Effector CD4-positive, alpha-beta T cell (primary cell): ENCODE data around the gene RPS2.
"Not testable (repeated sequence)": the region's sequence is repeated elsewhere in the genome, so short reads cannot be mapped to it uniquely, and the experiment has no call there.

ENCODE experiments used
- DNase-seq: peaks from one replicate; pipeline ENCODE4 v3.0.0-alpha.2; 2020

RPS2 gene

DNA sequence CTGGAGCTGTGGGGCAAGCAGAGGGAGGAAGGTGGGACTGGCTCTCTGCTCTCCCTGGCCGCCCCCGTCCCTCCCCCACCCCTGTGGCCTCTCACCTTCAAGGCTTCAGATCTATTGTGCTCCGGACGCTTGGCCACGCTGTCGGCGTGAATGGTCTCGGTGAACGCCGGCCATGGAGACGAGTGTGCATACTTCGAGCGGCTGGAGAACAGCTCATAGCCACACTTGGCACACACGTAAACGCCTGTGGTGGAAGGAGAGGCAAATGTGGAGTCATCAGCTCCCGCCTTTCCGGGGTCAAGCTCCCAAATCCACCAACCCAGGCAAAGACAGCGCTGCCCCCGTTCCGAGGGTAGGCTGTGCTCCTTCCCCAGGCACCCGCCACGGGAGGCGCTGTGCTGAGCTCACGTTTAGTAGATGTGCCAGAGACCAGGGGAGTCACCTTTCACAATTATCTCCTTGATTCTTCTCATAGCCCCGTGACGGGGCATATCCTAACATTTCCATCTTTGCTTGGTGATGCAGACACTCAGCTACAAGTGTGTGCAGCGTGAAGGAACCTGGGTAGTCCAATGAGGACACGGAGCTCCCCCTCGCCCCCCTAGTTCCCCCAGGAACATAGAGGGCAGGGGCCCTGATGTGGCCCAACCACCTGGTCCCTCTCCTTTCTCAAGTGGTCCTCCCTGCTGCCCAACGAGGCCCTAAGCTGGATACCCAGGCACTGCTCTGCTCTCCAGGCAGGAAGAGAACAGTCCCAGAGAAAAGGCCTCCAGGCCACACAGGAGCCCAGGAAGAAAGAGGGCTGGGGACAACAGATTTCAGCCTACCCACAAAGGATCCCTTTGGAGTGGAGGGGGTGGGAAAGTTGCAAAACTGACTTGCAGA is 23.2 kb downstream of the RPS2 start:
- DNase-seq, result no peak

DNA sequence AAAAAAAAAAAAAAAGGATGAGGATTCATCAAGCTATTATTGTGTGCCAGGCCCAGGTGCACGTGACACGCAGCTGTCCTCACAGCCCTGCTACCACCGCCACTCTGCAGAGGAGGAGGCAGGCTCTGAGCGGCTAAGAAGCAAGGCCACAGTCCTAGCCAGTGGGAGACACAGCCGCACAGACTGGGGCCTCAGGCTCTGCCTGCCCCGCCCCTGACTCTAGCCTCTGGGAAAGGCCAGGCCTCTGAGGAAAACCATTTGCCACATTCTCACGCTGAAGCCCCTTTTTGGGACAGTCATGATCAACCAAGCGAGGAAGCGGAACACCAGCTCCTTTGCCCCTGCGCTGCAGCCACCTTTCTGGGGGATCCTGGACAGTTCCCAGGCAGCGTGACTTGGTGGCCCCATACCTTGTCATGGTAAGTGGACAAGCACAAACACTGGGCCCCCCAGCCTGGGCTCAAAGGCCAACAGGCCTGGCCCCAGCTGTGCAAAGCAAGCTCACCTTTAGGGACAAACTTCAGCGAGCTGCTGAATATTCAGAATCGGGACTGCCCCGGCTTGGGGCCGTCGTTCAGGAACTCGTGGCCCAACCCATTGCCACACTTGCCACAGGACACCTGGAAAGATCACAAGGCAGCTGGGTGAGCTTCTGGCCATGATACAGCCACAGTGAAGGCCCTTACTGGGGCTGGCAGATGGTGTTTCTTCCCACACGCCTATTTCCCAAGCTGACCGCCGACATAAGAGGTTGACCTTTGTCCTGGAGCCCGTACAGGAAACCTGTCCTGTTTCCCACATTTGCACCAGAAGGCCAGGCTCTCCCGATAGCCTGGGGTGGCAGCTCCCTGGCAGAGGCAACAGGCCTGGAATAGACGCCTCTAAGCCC is 24.1 kb downstream of the RPS2 start:
- DNase-seq, result no peak

DNA sequence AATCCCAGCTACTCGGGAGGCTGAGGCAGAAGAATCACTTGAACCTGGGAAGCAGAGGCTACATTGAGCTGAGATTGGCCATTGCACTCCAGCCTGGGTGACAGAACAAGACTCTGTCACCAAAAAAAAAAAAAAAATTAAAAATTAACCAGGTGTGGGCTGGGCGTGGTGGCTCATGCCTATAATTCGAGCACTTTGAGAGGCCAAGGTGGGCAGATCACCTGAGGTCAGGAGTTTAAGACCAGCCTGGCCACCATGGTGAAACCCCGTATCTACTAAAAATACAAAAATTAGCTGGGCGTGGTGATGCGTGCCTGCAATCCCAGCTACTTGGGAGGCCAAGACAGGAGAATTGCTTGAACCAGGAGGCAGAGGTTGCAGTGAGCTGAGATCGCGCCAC is 24.8 kb downstream of the RPS2 start:
- not testable (repeated sequence) for DNase-seq

DNA sequence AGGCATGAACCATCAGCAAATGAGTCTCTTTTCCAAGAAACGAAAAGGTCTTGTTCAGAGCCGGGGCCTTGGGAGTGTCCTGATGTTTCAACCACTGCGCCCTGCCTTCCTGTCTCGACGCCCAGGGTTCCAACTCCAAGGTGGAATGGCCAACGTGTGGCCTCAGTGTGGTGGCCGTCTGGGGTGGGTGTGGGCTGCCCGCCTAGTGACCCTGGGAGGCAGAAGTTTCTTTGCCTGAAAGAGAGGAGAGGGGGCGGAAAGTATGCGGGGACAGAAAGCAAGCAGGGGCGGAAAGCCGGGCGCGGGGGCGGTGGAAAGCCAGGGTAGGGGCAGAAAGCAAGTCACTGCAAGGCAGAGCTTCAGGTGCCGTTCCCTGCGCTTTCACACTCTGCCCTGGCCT is 25.7 kb downstream of the RPS2 start:
- DNase-seq, result no peak

DNA sequence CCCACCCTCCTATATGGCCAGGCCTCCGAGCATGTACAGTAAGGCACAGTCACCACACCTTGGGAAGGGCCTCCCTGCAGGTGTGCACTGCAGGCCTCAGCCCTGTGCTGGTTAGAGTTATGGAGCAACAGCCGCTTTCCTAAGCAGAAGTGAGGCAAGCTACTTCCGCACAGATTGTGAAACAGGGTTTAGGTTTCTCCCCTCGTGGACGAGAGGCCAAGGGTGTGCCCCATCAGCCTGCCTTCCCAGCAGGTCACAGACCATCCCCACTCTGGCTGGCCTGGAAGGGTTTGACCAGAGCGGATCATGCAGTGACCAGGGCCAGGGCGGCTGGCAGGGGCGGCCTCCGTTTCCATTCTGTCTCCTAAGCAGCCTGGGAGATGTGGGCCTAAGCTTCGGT is 26.3 kb downstream of the RPS2 start:
- DNase-seq, result no peak

DNA sequence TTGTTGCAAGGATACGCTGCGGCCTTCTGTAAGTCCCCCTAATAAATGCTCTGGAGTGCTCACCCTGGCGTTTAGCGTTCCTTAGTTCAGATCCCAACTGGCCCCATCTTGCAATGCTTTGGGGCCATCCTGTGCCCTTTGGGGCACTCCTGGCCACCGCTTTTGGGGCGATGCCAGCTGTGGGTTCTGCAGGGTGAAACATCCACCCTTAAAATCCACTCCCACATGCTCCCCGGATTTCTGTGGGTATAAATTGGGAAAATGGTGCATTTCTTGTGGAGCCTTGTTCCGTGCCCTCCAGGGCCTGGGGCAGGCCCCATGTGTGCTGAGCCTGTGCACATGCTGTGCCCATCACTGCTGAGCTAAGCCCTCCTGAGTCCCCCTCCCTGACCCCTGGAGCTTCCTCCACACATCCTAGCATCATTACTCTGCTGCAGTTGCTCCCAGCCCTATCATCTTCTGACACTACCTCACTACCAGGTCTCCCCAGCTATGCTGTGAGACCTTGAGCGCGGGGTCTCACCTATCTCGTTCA is 27.6 kb downstream of the RPS2 start:
- DNase-seq, result no peak

DNA sequence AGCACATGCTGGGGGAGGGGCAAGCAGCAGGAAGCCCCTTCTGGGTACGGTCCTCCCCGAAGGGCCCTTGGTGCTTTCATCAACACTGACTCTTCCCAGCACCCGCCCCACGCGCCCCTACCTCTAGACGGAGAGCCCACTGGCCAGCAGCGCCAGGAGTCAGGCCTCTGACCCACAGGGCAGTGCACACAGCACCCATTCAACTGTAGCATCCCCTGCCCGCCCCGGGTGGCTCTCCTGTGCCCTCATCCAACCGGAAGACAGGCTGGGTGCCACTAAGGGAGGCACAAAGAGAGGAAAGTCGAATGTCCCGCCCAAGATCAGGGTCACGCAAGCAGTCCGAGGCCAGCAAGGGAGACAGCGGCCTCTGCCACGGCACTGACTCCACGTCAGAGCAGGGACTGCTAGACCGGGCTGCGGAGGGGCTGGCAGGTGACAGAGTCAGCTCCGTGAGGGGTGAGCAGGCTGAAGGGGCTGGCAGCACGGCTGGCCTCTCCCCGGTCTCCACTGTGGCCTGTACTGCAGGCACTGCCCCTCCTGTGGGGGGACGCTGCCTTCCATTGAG is 31.4 kb downstream of the RPS2 start:
- DNase-seq, result no peak

DNA sequence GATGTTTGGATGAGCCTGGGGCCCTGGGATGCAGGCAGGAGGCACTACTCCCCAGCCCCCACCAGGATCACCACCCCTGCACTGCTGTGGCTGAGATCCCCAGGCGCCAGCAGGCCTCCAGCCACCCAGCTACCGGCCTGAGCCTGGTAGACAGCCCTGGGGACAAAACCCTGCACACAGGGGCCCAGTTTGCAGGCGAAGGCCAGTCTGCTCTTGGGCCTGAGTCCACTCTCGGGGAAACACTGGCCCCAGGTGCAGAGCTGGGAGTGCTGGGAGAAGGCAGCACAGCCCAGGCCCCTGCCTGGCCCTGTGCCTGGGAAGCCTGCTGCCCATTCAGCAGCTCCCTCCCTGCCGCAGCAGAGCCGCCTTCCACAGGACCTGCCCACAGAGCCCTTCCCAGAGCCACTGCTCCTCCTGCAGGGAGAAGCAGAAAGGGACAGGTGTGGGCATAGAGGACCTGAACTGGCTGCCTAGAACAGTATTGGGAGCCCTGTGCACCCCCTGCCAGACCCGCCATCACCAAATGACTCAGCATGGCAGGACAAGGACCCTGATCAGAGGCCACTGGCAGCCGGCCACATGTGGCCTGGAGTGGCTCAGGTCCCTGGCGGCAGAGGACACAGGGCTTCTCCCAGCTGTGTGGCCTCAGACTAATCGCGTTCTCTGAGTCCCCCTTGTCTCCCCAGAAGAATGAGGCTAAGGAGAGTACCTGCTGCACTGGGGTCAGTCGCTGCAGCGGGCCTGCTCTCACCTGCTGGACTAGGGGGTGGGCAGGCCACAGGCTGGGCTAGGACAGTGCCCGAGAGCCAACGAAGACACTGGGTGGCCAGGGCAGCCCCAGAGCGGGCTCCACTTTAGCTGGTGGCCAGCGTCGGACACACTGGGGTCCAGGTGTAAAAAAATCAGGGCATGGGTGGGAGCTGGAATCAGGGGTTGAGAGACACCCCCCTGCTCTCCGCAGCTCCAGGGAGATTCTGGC is 32.3 kb downstream of the RPS2 start:
- no peak for DNase-seq

DNA sequence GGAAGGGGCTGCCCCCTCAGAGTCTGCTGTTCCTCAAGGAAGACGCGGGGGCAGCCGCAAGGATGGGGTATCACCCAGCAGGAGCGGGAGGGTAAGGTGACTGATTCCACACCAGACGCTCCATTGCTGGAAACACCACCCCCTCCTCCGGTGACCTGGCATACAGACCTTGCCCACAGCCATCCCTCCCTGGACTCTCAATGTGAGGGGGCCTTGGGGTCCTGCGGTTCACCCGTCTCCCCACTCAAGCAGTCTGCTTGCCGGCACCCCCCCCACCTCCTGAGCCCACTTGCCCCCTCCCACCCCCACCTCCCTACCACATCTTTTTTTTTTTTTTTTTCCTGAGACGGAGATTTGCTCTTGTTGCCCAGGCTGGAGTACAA is 34.3 kb downstream of the RPS2 start:
- DNase-seq, result no peak

DNA sequence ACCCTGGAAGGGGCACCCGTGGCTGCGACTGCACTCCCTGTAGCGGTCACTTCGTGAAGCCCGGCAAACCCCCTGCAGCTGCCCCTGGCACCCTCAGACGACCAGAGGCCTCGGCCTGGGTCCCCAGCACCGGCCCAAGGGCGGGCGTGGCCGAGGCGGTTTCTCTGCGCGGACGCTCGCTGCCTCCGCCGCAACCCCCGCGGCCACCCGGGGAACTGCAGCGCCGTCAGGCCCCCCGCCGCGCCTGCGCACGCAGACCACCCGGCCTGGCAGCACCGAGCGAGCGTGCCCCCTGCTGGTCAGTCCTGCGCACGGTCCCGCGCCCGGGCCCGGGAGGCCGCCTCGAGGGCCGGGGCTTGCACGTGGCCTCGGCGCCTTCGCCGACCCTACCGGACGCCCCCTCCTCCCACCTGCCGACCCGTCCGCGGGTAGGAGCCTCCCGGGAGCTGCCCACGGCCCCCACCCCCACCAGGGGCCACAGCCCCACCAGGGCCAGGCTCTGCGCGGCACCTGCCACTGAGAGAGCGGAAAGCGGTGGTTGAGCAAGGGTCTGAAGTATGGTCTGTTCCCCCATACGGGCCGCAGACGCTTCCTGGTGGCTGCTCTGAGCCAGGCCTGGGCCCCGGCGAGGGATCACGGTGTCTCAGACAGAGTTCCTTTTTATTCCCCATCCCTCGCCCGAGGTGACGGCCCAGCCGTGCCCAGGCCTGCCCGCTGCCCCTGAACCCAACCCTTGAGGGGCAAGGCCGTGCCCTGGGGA is 34.9 kb downstream of the RPS2 start:
- peak; percentile 89 for DNase-seq

DNA sequence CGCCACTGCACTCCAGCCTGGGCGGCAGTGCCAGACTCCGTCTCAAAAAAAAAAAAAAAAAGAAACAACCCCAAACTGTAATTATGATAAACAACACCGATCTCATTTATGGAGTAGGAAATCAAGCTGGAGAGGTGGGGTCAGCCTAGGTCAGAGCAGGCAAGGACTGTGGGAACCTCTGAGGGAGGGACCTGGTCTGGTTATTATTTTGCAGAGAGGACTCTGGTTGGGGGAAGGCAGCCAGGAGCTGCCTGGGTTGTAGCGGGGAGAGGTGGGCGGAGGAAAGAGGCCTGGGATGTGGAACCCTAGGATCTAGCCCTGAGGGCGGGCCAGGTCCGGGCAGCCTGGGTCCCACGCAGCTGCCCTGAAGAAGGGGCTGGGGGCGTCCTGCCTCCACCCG is 35.5 kb downstream of the RPS2 start:
- no peak for DNase-seq

DNA sequence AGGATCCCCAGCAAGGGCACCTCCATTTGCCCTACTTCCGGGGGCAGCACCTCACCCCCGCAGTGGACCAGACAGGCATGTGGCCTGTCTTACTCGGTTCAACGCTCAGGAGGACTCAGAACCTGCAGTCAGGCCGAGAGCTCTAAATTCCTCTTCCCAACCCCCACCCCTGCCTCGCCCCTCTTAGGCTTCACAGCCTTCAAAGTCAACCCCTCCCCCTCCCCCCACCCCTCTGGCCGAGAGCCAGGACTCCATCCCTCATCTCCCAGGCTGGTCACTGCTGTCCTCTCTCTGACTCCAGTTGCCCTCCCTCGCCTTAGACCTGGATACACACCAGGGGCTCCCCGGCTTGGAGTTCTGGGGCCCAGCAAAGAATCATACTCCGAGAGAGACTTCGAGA is 38.4 kb downstream of the RPS2 start:
- DNase-seq, result no peak

DNA sequence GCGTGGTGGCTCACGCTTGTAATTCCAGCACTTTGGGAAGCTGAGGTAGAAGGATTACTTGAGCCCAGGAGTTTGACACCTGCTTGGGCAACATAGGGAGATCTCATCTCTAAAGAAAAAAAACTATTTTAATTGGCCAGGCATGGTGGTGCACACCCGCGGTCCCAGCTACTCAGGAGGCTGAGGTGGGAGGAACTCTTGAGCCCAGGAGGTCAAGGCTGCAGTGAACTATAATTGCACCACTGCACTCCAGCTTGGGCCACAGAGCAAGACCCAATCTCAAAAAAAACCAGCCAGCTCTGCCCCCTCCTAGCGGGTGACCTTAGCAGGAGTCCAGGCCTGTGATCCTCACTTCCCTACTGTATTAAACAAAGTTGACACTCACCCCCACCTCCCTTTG is 40.5 kb downstream of the RPS2 start:
- no peak for DNase-seq

DNA sequence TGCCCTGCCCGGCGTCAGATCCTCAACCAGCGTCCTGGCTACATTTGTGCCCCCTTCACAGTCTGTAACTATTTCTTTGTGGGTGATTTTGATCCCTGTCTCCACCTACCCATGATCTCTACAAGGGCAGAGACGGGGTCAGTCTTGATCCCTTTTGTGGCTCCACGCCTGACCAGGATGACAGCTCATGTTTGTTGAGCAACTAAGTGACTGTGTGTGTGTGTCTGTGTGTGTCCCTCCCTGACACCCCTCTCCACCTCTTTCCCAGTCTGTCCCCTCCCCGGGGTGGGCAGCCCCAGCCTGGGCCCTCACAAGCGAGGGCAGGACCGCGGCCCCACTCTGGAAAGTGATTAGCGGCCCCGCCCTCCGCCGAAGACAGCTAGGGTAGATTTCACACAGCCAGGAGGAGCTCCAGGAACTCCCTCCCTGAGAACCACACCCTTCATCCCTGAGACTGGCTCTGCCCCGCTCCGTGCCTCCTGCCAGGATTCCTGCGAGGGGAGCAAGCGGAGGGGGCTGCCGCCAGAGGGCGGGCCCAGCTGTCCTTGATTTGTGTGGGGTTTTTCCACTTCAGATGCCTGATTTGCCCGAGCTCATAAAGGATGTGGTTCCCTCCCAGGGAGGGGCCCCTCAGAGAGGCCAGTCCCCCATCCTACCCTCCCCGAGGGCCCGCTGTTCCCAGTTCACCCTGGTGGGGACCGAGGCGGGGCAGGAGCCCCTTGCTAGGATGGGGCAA is 41.2 kb downstream of the RPS2 start:
- no peak for DNase-seq

DNA sequence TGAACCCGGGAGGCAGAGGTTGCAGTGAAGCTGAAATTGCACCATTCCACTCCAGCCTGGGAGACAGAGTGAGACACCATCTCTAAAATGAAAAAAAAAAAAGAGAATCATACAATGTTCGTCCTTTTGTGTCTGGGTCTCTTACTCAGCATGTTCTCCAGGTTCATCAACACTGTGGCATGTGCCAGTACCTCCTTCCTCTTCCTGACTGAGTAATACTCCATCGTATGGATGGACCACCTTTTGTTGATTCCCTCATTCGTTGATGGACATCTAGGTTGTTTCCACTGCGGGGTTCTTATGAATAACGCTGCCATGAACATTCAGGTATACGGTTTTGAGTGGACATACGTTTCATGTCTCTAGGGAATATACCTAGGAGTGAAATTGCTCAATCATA is 42.3 kb downstream of the RPS2 start:
- DNase-seq, result no peak

DNA sequence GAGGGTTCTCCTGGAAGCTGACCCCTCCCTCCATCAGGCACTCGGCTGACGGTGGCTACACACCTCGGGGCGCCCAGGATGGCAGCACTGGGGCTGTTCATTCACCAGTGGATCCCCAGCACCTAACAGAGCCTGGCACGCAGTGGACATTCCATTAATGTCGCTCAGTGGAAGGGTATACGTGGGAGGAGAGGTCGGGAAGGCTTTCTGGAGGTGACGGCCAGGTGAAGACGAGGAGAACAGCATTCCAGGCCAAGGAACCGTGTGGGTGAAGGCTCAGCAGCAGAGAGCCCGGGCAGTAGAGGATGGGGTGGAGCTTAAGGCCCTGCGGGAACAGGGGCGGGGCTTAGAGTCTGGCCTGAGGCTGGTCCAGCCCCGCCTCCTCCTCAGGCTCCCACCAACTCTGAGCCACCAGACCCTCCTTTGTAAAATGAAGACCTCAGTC is 43.9 kb downstream of the RPS2 start:
- DNase-seq, result no peak

DNA sequence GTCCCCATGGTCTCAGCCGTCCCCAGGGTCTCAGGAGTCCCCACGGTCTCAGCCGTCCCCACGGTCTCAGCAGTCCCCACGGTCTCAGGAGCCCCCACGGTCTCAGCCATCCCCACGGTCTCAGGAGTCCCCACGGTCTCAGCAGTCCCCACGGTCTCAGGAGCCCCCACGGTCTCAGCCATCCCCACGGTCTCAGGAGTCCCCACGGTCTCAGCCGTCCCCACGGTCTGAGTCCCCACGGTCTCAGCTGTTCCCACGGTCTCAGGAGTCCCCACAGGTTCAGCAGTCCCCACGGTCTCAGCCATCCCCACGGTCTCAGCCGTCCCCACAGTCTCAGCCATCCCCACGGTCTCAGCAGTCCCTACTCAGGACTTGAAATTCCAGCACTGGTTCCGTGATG is 44.5 kb downstream of the RPS2 start:
- not testable (repeated sequence) for DNase-seq

DNA sequence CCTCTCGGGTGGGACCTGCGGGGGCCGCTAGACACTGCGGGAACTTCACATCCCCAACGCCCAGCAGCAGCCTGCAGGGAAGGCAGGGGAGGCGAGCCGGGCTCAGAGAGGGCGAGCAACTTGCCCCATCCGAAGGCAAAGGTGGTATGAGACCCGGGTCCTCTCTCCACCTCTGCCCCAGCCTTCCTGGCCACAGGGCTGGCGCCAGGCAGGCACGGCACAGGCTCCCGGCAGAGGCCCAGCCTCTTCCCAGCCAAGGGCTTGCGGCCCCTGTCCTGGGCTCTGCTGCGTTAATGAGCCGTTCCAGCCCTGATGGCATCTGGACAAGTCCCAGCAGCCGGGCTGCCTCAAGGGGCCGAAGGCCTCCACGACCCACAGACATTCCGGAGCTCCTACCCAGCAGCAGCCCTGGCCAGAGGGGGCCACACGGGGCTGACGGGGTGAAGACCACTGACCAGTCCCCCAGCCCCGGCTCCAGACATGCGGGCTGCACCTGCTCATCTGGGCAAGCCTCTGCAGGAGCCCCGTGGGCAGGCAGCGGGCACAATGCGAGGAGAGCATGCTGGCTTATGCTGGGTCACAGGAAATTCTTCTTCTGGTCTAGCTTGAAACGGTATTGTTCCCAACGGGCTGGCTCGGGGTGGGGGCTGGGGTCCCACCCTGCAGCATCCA is 45.2 kb downstream of the RPS2 start:
- DNase-seq, result no peak

DNA sequence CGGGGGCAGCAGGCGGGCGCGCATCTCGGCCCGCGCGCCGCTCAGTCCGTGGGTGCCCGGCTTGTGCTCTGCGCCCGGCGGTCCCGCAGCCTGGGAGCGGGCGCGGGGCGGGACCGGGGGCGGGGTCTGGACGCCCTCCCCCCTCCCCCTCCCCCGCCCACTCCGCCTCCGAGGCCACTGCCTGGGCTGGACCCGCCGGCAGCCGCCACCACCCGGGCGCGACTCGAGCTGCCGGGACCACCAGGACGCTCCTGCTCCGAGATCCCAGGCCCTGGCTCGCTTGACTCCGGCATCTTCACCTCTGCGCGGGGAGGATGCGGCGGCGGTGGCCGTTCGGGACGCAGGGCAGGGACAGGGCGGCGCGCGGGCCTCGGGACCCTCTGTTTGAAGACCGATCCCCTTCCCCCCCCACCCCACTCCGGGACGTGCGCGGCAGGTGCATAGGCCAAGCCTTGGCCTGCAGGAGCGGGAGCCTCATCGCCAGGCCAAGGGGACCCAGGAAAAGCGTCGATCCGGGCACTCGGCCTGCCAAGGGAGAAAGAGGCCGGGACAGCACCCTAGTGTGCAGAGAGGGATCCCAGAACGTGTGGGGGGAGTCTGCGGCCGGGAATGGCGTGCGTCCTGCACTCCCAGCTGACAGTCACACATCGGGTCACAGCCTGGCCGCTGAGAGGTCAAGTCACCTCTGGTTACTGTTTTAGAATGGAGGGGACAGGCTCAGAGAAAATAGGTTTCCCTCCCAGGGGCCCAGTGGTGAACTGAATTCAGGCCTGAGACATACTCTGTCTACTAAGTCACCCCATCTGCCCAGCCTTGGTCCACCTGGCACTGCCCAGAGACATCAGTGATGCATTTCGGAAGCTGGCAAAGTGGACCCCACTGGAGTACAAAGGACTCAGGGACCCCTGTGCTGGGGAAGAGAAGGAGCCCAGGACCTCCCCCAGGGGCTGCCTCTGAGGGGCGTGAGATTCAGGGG is 46.0 kb downstream of the RPS2 start, which contains the start of gene HS3ST6:
Gene HS3ST6, minus strand, starts transcription at position 65 of the 976 bp plus-strand sequence. CDS start 92 bp downstream, outside the sequence.
- DNase-seq, result no peak
